Right cardiac atrium (tissue), 5 donors: Measurements from ENCODE around the gene ACSF3. TPM values are rescaled to one million over a fixed set of nuclear protein-coding genes. Genes with fewer than 3 reads are reported as not detected.

Source experiments
- ATAC-seq, 2 donors: fragments of 200-7000 bp; cut with Tn5 transposase; one replicate each; pipeline versions ENCODE4 v1.8.0 to v1.9.1; 2020; ENCODE audit warnings: moderate library complexity in 2 of 2, mild to moderate bottlenecking in 1 of 2
- DNase-seq, 3 donors: peaks; one replicate each; pipeline ENCODE4 v3.0.0-alpha.2; 2020
- H3K27ac ChIP-seq: one replicate; pipeline ENCODE4 v1.5.1; 2013; ENCODE audit warnings: mild to moderate bottlenecking, low read length, control low read depth, moderate library complexity
- H3K27me3 ChIP-seq: one replicate; pipeline ENCODE4 v1.6.1; 2013; ENCODE audit not compliant: control insufficient read depth, insufficient read depth
- H3K4me1 ChIP-seq: one replicate; pipeline ENCODE4 v1.6.1; 2013; ENCODE audit warnings: low read length; ENCODE audit not compliant: control insufficient read depth, insufficient read depth
- H3K4me3 ChIP-seq: one replicate; pipeline ENCODE4 v1.5.1; 2013; ENCODE audit warnings: low read length, control low read depth
- H3K9me3 ChIP-seq: one replicate; pipeline ENCODE4 v1.6.1; 2013; ENCODE audit warnings: low read length; ENCODE audit not compliant: control insufficient read depth
- WGBS: extraction: QIAGEN DNeasy Blood & Tissue Kit; methylation state at CpG from one replicate; pipeline ENCODE4 v1.1.7; 2013; 5-methylcytosine and 5-hydroxymethylcytosine counted together
- intact Hi-C, 4 donors: fragments of 100-400 bp; cut with DNase I; formaldehyde crosslinking; loops; one replicate each; pipeline versions ENCODE4 v1.11.0 to v1.14.0; 2022 to 2023
- long read RNA-seq, 4 donors: library from polyadenylated mRNA; unstranded; transcript quantifications; one replicate each; pipeline ENCODE4 v2.0.0, GENCODE V29; 2020 to 2021
- polyA plus RNA-seq: library from polyadenylated mRNA; stranded (reverse); fragments of 200-250 nt; gene quantifications from one replicate; pipeline ENCODE4 v1.2.3, GENCODE V29; 2013
- total RNA-seq, 4 donors: library from RNA; stranded (reverse); fragmentation: NEBNext Ultra II Directional; extraction: Animal tissue kit (Norgen Biotek cat#: 25700); gene quantifications; one replicate each; pipeline ENCODE4 v1.2.1, GENCODE V29; 2021
- donor health status: healthy with polysubstance abuse.
- donor health status: DM: no; HTN: yes; CAD: no.
- donor health status: DM: no; HTN: no; CAD: no.
- donor health status: DM: no; HTN: yes; CAD: no; lungs with severe emphysema.
- donor health status: DM: yes; HTN: yes; CAD: no.

The ACSF3 gene
- 10 to 100 TPM; 13.9 to 22.4 (median 16.7) TPM for total RNA-seq
- polyA plus RNA-seq = 16.4 TPM
- long read RNA-seq, donor 1, full-length matches to known transcripts = 44 of 58 reads
- long read RNA-seq, donor 1, partial matches to known transcripts = 5 of 58 reads
- long read RNA-seq, donor 1, other reads (novel, unspliced or antisense) = 9 of 58 reads
- long read RNA-seq, donor 2, full-length matches to known transcripts = 29 of 34 reads
- long read RNA-seq, donor 2, partial matches to known transcripts = 1 of 34 reads
- long read RNA-seq, donor 2, other reads (novel, unspliced or antisense) = 4 of 34 reads
- long read RNA-seq, donor 3, full-length matches to known transcripts = 68 of 94 reads
- long read RNA-seq, donor 3, partial matches to known transcripts = 4 of 94 reads
- long read RNA-seq, donor 3, other reads (novel, unspliced or antisense) = 22 of 94 reads
- long read RNA-seq, donor 4, transcript ACSF3-218 (11 exons, 3,751 nt) = major isoform, 15 of 32 reads
- long read RNA-seq, donor 4, partial matches to known transcripts = 3 of 32 reads
- long read RNA-seq, donor 4, other reads (novel, unspliced or antisense) = 7 of 32 reads

GRCh38 chr16:89093602-89094251 is at the start of gene ACSF3:
TSS of gene ACSF3 (plus strand) at chr16:89093852. CDS start at chr16:89100682, 6,830 bp downstream.
- Histone ChIP-seq H3K27ac (peak within 1 kb of the TSS; percentile 31), H3K4me3 (peak within 1 kb of the TSS; percentile 94), H3K9me3 (no peaks in the 10 kb centered on the region), H3K27me3 (no peaks in the 10 kb centered on the region), H3K4me1 (peaks cover 6% of the 10 kb centered on the region)
- WGBS = under 1% methylated on average over 110 of the region's 110 CpGs
- ATAC-seq (peak; percentile 86 to 88), DNase-seq (peak; percentile 68 to 87 (median 85))
- intact Hi-C loops = loop anchor here in 1 of 4 donors (10.0 kb wide), 1 partner anchor 149 kb away; no protein-coding TSS in a partner anchor

- Histone ChIP-seq H3K4me3 (no peak overlapping the region), H3K27me3 (no peaks in the 10 kb centered on the region), H3K27ac (no peak overlapping the region), H3K4me1 (no peaks in the 10 kb centered on the region), H3K9me3 (no peaks in the 10 kb centered on the region)
- ATAC-seq = no peak
- peak; percentile 2 to 36 (median 34) for DNase-seq
- intact Hi-C loops = no loop called here
- WGBS = 48% methylated on average over 29 of the region's 29 CpGs
These were observed 49.1 kb upstream of the ACSF3 start for GRCh38 chr16:89044418-89045180.

GRCh38 chr16:89045181-89045815 is 48.4 kb upstream of the ACSF3 start:
- Histone ChIP-seq H3K27me3 (no peaks in the 10 kb centered on the region), H3K4me1 (no peaks in the 10 kb centered on the region), H3K9me3 (no peaks in the 10 kb centered on the region), H3K27ac (no peak overlapping the region), H3K4me3 (no peak overlapping the region)
- ATAC-seq = no peak
- 66% methylated on average over 12 of the region's 12 CpGs for WGBS
- intact Hi-C loops = no loop called here
- peak in 1 of 3 donors; percentile 22 for DNase-seq

GRCh38 chr16:89045881-89046280 is 47.8 kb upstream of the ACSF3 start:
- Histone ChIP-seq H3K4me3 (no peak overlapping the region), H3K9me3 (no peaks in the 10 kb centered on the region), H3K27ac (no peak overlapping the region), H3K4me1 (no peaks in the 10 kb centered on the region), H3K27me3 (no peaks in the 10 kb centered on the region)
- ATAC-seq (no peak), DNase-seq (no peak)
- intact Hi-C loops = no loop called here
- 82% methylated on average over 4 of the region's 4 CpGs for WGBS

GRCh38 chr16:89046491-89046890 is 47.2 kb upstream of the ACSF3 start:
- Histone ChIP-seq H3K4me1 (no peaks in the 10 kb centered on the region), H3K9me3 (no peaks in the 10 kb centered on the region), H3K4me3 (no peak overlapping the region), H3K27me3 (no peaks in the 10 kb centered on the region), H3K27ac (no peak overlapping the region)
- intact Hi-C loops = no loop called here
- ATAC-seq (no peak), DNase-seq (peak; percentile 1 to 11 (median 8))
- 93% methylated on average over 4 of the region's 4 CpGs for WGBS

- Histone ChIP-seq H3K27me3 (no peaks in the 10 kb centered on the region), H3K4me3 (no peak overlapping the region), H3K4me1 (no peaks in the 10 kb centered on the region), H3K27ac (no peak overlapping the region), H3K9me3 (no peaks in the 10 kb centered on the region)
- DNase-seq = peak; percentile 7 to 33 (median 16)
- intact Hi-C loops = no loop called here
- no peak for ATAC-seq
- 69% methylated on average over 27 of the region's 27 CpGs for WGBS
These were observed 46.1 kb upstream of the ACSF3 start for GRCh38 chr16:89047331-89048089.

- no peaks in the 10 kb centered on the region for H3K9me3 ChIP-seq
- intact Hi-C loops = no loop called here
- H3K27ac ChIP-seq = no peak overlapping the region
- ATAC-seq (no peak), DNase-seq (peak; percentile 2 to 32 (median 19))
- H3K27me3 ChIP-seq = no peaks in the 10 kb centered on the region
- H3K4me3 ChIP-seq = no peak overlapping the region
- WGBS = 29% methylated on average over 38 of the region's 38 CpGs
- H3K4me1 ChIP-seq = no peaks in the 10 kb centered on the region
These were observed 45.4 kb upstream of the ACSF3 start for GRCh38 chr16:89048090-89048725.

GRCh38 chr16:89048871-89049422 is 44.7 kb upstream of the ACSF3 start:
- no peaks in the 10 kb centered on the region for H3K9me3 ChIP-seq
- H3K4me1 ChIP-seq = no peaks in the 10 kb centered on the region
- WGBS = 82% methylated on average over 24 of the region's 24 CpGs
- DNase-seq (peak; percentile 6 to 59 (median 36)), ATAC-seq (no peak)
- intact Hi-C loops = no loop called here
- no peak overlapping the region for H3K4me3 ChIP-seq
- H3K27me3 ChIP-seq = no peaks in the 10 kb centered on the region
- no peak overlapping the region for H3K27ac ChIP-seq

GRCh38 chr16:89049484-89050118 is 44.1 kb upstream of the ACSF3 start:
- H3K4me3 ChIP-seq = no peak overlapping the region
- H3K27ac ChIP-seq = no peak overlapping the region
- no peaks in the 10 kb centered on the region for H3K9me3 ChIP-seq
- no peaks in the 10 kb centered on the region for H3K27me3 ChIP-seq
- peak; percentile 6 to 38 (median 12) for DNase-seq
- intact Hi-C loops = no loop called here
- ATAC-seq = peak in 1 of 2 donors; percentile 10
- WGBS = 55% methylated on average over 22 of the region's 22 CpGs
- no peaks in the 10 kb centered on the region for H3K4me1 ChIP-seq
